Stimulated activated naive CD8-positive, alpha-beta T cell treated with anti-CD3 and anti-CD28 coated beads, Interleukin-15, amount 100 ng/mL, for 72 hours (primary cell): ENCODE results near the gene WFS1.
A peak's percentile ranks its signal among the peaks of the same experiment; 100 is the strongest.

Experiments
- ATAC-seq: fragments of 150-1000 bp; cut with Tn5 transposase; 2 replicates; pipeline ENCODE4 v1.10.0; 2021; ENCODE audit warnings: mild to moderate bottlenecking, moderate library complexity
- DNase-seq, 2 donors: peaks; one replicate each; pipeline ENCODE4 v3.0.0; 2021 to 2022
- H3K27ac Mint-ChIP-seq, 2 donors: one replicate each; pipeline ENCODE4 v1.8.0; 2022; ENCODE audit warnings: mild to moderate bottlenecking in 2 of 2, mixed read lengths in 2 of 2, moderate library complexity in 2 of 2
- H3K27me3 Mint-ChIP-seq: one replicate; pipeline ENCODE4 v1.8.0; 2022; ENCODE audit warnings: mixed read lengths
- H3K4me1 Mint-ChIP-seq: one replicate; pipeline ENCODE4 v1.8.0; 2022; ENCODE audit warnings: mild to moderate bottlenecking, mixed read lengths
- H3K4me3 Mint-ChIP-seq, 2 donors: one replicate each; pipeline ENCODE4 v1.8.0; 2022; ENCODE audit warnings: mild to moderate bottlenecking in 2 of 2, mixed read lengths in 2 of 2, moderate library complexity in 1 of 2
- H3K9me3 Mint-ChIP-seq, 2 donors: one replicate each; pipeline ENCODE4 v1.8.0; 2022; ENCODE audit warnings: mixed read lengths in 2 of 2

Gene WFS1

GRCh38 chr4:6329478-6330383 lies 60.1 kb downstream of the WFS1 start:
- no peaks in the 10 kb centered on the region for H3K9me3 Mint-ChIP-seq
- ATAC-seq: no peak
- DNase-seq: no peak
- H3K27me3 Mint-ChIP-seq: peaks cover 67% of the 10 kb centered on the region
- H3K4me3 Mint-ChIP-seq: no peak overlapping the region
- H3K4me1 Mint-ChIP-seq: no peaks in the 10 kb centered on the region
- H3K27ac Mint-ChIP-seq: peak overlapping the region in 1 of 2 donors; percentile 36

- H3K4me1 Mint-ChIP-seq: no peaks in the 10 kb centered on the region
- ATAC-seq: no peak
- peaks cover 67% of the 10 kb centered on the region for H3K27me3 Mint-ChIP-seq
- no peak for DNase-seq
- no peak overlapping the region for H3K4me3 Mint-ChIP-seq
- H3K9me3 Mint-ChIP-seq: no peaks in the 10 kb centered on the region
- H3K27ac Mint-ChIP-seq: no peak overlapping the region
Measured at GRCh38 chr4:6330384-6330767, 60.7 kb downstream of the WFS1 start.

GRCh38 chr4:6331018-6331417 lies 61.4 kb downstream of the WFS1 start:
- no peaks in the 10 kb centered on the region for H3K9me3 Mint-ChIP-seq
- H3K4me3 Mint-ChIP-seq: no peak overlapping the region
- no peaks in the 10 kb centered on the region for H3K4me1 Mint-ChIP-seq
- DNase-seq (peak; percentile 28 to 29), ATAC-seq (no peak)
- H3K27ac Mint-ChIP-seq: no peak overlapping the region
- H3K27me3 Mint-ChIP-seq: peaks cover 67% of the 10 kb centered on the region

- DNase-seq (no peak), ATAC-seq (no peak)
- Mint-ChIP-seq H3K27ac (no peak overlapping the region), H3K4me3 (no peak overlapping the region), H3K9me3 (no peaks in the 10 kb centered on the region), H3K27me3 (peaks cover 66% of the 10 kb centered on the region), H3K4me1 (no peaks in the 10 kb centered on the region)
Measured at GRCh38 chr4:6331468-6331867, 61.8 kb downstream of the WFS1 start.

- ATAC-seq: no peak
- peak in 1 of 2 donors; percentile 22 for DNase-seq
- no peak overlapping the region for H3K4me3 Mint-ChIP-seq
- no peaks in the 10 kb centered on the region for H3K9me3 Mint-ChIP-seq
- no peak overlapping the region for H3K27ac Mint-ChIP-seq
- peaks cover 64% of the 10 kb centered on the region for H3K27me3 Mint-ChIP-seq
- no peaks in the 10 kb centered on the region for H3K4me1 Mint-ChIP-seq
Measured at GRCh38 chr4:6332042-6332668, 62.5 kb downstream of the WFS1 start.

GRCh38 chr4:6332669-6333050 lies 63.0 kb downstream of the WFS1 start:
- no peaks in the 10 kb centered on the region for H3K9me3 Mint-ChIP-seq
- H3K4me1 Mint-ChIP-seq: peaks cover 4% of the 10 kb centered on the region
- ATAC-seq (no peak), DNase-seq (no peak)
- H3K4me3 Mint-ChIP-seq: no peak overlapping the region
- no peak overlapping the region for H3K27ac Mint-ChIP-seq
- H3K27me3 Mint-ChIP-seq: peaks cover 64% of the 10 kb centered on the region

- no peak overlapping the region for H3K27ac Mint-ChIP-seq
- DNase-seq (no peak), ATAC-seq (no peak)
- no peak overlapping the region for H3K4me3 Mint-ChIP-seq
- H3K4me1 Mint-ChIP-seq: peaks cover 13% of the 10 kb centered on the region
- H3K27me3 Mint-ChIP-seq: peaks cover 64% of the 10 kb centered on the region
- H3K9me3 Mint-ChIP-seq: no peaks in the 10 kb centered on the region
Measured at GRCh38 chr4:6333301-6334202, 63.9 kb downstream of the WFS1 start.

- no peak for ATAC-seq
- no peaks in the 10 kb centered on the region for H3K9me3 Mint-ChIP-seq
- H3K27me3 Mint-ChIP-seq: peaks cover 68% of the 10 kb centered on the region
- H3K27ac Mint-ChIP-seq: no peak overlapping the region
- H3K4me1 Mint-ChIP-seq: peaks cover 20% of the 10 kb centered on the region
- H3K4me3 Mint-ChIP-seq: no peak overlapping the region
- no peak for DNase-seq
Measured at GRCh38 chr4:6334203-6334887, 64.7 kb downstream of the WFS1 start.

GRCh38 chr4:6335040-6335590 lies 65.5 kb downstream of the WFS1 start:
- H3K27ac Mint-ChIP-seq: no peak overlapping the region
- no peaks in the 10 kb centered on the region for H3K9me3 Mint-ChIP-seq
- ATAC-seq: no peak
- no peak for DNase-seq
- H3K27me3 Mint-ChIP-seq: peaks cover 76% of the 10 kb centered on the region
- no peak overlapping the region for H3K4me3 Mint-ChIP-seq
- peaks cover 20% of the 10 kb centered on the region for H3K4me1 Mint-ChIP-seq

- Mint-ChIP-seq H3K9me3 (no peaks in the 10 kb centered on the region), H3K4me1 (peaks cover 20% of the 10 kb centered on the region), H3K27me3 (peaks cover 86% of the 10 kb centered on the region), H3K27ac (no peak overlapping the region), H3K4me3 (no peak overlapping the region)
- ATAC-seq: peak; percentile 14
- DNase-seq: no peak
Measured at GRCh38 chr4:6336166-6336565, 66.5 kb downstream of the WFS1 start.

GRCh38 chr4:6337331-6337935 lies 67.8 kb downstream of the WFS1 start:
- DNase-seq (no peak), ATAC-seq (no peak)
- peaks cover 86% of the 10 kb centered on the region for H3K27me3 Mint-ChIP-seq
- H3K27ac Mint-ChIP-seq: peak overlapping the region in 1 of 2 donors; percentile 82
- no peaks in the 10 kb centered on the region for H3K9me3 Mint-ChIP-seq
- H3K4me1 Mint-ChIP-seq: peaks cover 20% of the 10 kb centered on the region
- no peak overlapping the region for H3K4me3 Mint-ChIP-seq

- DNase-seq (peak in 1 of 2 donors; percentile 45), ATAC-seq (peak; percentile 82)
- H3K27ac Mint-ChIP-seq: peak overlapping the region; percentile 43 to 47
Measured at GRCh38 chr4:6338175-6338950, 68.7 kb downstream of the WFS1 start.

GRCh38 chr4:6338951-6339817 lies 69.5 kb downstream of the WFS1 start:
- DNase-seq (no peak), ATAC-seq (no peak)
- no peak overlapping the region for H3K4me3 Mint-ChIP-seq
- H3K27me3 Mint-ChIP-seq: peaks cover 81% of the 10 kb centered on the region
- peaks cover 20% of the 10 kb centered on the region for H3K4me1 Mint-ChIP-seq
- H3K9me3 Mint-ChIP-seq: no peaks in the 10 kb centered on the region
- peak overlapping the region in 1 of 2 donors; percentile 25 for H3K27ac Mint-ChIP-seq

More at GRCh38 chr4:6338175-6338950, 68.7 kb downstream of the WFS1 start:
- Mint-ChIP-seq H3K4me1 (peaks cover 20% of the 10 kb centered on the region), H3K27me3 (peaks cover 84% of the 10 kb centered on the region), H3K9me3 (no peaks in the 10 kb centered on the region), H3K4me3 (peak overlapping the region; percentile 5 to 28)
